Measurements from ENCODE around the gene TOB1.

TOB1 gene

DNA sequence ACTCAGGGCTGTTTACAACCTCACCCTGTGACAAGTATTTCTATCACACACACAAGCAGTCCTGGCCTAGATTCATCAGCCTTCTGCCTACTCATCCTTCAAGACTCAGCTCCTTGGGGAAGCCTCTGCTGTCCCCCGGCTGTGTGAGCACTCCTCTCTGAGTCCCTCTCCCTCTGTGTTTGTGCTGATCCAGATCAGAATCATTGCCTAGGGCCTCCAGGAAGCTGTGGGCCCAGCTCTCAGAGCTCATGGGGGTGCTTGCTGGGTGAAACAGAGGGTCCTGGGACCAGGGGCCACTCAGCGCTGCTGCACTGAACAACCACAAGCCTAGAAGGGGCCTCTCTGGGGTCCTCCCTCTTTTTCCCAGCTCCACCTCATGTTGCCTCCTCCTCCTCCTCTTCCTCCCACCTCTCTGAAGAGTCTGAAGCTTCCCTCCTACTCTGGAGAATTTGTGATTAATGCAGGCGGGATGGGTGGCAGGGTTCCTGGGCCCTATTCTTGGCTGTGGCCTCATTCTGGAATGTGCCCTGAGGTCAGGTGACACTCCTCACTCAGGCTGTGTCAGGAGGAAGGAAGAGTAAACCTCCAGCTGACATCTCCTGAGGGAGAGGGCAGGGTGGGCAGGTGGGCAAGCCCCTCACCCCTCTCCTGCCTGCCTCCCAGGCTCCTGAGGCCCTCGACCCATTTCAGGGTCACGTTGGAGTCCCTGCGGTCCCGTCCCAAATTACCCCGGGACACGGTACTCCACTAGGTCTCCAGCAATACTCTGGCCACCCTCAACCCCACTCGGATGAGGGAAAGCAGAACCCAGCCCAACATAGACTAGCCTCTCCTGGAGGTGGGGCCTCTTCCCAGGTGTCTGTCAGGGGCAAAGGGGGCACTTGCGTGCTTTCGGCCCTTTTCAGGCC lies 20.7 kb downstream of the TOB1 start:
- no peak for DNase-seq (ENCODE audit: low read depth, low spot score)

GRCh38 chr17:50844117-50844700 lies 21.9 kb downstream of the TOB1 start:
- no peak for DNase-seq (ENCODE audit: low read depth, low spot score)

DNA sequence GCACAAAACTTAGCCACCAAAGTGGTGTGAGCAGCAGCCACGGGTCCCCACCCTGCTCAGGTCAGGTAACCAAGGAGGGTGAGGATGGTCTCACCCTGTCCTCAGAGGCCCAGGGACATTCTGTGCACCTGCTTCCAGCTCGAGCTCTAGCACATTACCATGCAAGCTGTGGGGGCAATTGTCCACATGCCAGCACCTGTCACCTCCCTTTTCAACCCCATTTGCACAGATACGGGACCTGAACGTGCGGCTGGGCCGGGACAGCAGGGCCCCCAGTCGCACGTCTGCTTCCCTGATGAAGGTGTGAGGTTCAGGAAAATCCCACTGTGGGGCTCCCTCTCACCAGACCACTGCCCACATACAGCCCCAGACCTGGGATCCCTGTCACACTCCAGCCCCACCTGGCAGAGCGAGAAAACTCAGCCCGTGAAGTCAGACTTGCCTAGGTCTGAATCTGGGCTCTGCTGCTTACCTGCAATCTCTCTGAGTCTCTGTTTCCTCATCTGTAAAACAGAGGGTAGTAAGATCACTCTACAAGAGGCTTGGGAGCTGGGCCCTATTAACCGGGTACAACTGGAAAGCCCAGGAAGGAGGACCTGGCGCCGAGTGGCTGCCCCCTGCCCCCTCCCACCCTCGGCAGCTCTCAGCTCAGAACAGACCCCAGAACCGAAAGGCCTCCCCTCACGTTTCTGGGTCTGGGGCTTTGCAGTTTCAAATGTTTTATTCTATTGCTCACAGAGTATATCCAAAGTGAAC lies 22.8 kb downstream of the TOB1 start:
- no peak for DNase-seq (ENCODE audit: low read depth, low spot score)

- DNase-seq (ENCODE audit: low read depth, low spot score), result no peak
Measured at GRCh38 chr17:50842506-50843149, 23.5 kb downstream of the TOB1 start.

DNA sequence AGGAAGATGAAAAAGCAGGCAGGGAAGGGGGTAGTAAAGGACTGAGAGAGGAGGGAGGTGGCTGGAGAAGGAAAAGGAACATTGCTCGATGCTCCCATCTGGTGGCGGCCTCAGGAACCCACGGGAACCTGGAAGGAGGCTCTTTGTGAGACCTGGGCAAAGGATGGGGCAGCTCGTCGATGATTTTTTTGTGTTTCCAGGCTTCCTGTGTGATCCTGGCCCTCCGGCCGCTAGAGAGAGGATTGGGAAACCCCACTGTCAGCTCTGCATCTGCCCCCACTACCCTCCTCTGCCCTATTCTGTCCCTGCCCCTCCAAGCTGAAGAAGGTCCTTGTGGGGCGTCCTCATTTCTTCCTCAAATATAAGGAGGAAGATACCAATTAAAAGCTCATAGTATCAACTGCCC lies 24.2 kb downstream of the TOB1 start:
- DNase-seq (ENCODE audit: low read depth, low spot score), result no peak

DNA sequence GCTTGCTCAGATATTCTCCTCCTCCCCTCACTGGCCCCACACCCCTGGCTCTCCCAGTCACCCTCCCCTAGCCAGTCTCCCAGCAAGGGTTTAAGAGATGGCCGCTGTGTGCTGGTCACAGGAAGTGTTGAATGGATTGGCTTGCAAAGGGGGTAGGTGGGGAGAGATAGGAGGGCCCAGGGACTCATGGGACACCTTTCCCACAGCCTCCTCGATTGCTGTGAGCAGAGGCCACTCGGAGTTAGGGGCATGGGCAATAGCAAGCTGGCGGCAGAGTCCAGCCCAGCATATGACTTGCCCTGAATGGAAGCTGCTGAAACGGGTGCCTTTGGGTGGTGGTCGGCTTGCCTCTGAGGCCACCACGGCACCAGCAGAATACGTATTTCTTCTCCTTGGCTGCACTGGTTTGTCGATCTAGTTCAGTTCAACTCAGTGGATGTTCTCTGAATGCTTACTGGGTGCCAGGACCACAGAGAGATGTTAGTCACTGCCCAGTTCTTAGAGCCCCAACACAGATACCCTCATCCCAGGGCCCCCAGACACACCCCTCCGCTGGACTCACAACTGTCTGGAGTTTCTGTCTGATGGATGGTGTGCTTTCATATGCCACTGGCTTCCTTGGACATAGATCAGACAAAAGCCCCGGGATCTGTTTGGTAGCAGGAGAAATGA lies 24.7 kb downstream of the TOB1 start:
- DNase-seq (ENCODE audit: low read depth, low spot score), result no peak

DNA sequence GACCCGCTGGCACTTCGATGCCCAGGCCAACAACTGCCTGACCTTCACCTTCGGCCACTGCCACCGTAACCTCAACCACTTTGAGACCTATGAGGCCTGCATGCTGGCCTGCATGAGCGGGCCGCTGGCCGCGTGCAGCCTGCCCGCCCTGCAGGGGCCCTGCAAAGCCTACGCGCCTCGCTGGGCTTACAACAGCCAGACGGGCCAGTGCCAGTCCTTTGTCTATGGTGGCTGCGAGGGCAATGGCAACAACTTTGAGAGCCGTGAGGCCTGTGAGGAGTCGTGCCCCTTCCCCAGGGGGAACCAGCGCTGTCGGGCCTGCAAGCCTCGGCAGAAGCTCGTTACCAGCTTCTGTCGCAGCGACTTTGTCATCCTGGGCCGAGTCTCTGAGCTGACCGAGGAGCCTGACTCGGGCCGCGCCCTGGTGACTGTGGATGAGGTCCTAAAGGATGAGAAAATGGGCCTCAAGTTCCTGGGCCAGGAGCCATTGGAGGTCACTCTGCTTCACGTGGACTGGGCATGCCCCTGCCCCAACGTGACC lies 25.8 kb downstream of the TOB1 start:
- DNase-seq (ENCODE audit: low read depth, low spot score), result no peak

GRCh38 chr17:50839591-50840310 lies 26.4 kb downstream of the TOB1 start:
- no peak for DNase-seq (ENCODE audit: low read depth, low spot score)

GRCh38 chr17:50837980-50838954 lies 27.9 kb downstream of the TOB1 start:
- DNase-seq (ENCODE audit: low read depth, low spot score), result no peak

DNA sequence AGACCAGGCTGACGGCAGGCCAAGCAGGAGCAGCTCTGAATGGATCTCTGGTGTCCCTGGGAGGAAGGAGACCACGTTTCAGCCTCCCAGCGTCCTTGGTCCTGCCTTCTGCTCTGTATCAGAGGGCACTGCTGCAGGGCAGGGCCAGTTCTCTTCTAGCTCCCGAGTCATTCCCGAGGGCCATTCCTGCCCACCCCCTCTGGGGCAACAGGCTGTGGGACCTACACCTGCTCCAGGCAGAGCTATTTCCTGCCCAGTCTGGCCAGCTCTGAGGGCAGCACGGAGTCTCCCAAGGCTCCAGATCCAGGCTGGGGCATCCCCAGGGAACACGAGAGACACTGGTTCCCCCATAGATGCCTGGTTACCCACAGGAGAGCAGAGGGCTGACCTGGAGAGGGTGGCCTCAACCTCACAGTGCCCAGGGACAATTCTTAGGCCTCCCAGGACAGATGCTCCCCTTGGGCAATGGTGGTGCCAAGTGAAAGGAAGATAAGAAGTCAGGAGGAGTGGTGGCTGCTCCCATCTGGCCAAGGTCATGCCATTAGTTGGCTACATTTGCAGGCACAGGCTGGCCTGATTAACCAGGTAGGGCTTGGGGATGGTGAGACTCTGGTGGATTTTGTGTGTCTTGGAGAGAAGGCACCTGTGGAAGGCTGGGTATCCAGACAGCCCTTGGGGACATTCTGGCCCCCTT lies 28.7 kb downstream of the TOB1 start:
- no peak for DNase-seq (ENCODE audit: low read depth, low spot score)

DNA sequence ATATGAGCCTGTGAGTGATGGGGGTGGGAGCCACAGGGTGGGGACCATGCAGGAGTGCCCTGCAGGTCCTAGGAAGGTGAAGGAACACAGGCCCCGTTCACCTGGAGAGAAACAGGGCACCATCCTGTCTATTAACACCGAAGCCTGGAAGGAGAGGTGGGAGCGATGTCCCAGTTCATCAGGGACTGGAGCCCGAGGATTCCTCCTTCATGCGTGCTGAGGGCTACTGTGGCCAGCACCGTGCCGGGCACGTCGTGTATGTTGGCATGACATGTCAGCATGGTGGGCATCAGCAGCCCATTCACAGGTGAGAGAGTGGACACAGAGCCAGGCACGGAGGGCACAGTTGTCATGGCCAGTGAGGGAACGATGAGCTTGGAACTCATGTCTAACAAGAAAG lies 29.3 kb downstream of the TOB1 start:
- no peak for DNase-seq (ENCODE audit: low read depth, low spot score)

GRCh38 chr17:50835301-50836234 lies 30.6 kb downstream of the TOB1 start, which contains the start of gene WFIKKN2:
Gene WFIKKN2 (plus strand): TSS chr17:50835586. CDS start chr17:50835938, 352 bp downstream.
- no peak for DNase-seq (ENCODE audit: low read depth, low spot score)

DNA sequence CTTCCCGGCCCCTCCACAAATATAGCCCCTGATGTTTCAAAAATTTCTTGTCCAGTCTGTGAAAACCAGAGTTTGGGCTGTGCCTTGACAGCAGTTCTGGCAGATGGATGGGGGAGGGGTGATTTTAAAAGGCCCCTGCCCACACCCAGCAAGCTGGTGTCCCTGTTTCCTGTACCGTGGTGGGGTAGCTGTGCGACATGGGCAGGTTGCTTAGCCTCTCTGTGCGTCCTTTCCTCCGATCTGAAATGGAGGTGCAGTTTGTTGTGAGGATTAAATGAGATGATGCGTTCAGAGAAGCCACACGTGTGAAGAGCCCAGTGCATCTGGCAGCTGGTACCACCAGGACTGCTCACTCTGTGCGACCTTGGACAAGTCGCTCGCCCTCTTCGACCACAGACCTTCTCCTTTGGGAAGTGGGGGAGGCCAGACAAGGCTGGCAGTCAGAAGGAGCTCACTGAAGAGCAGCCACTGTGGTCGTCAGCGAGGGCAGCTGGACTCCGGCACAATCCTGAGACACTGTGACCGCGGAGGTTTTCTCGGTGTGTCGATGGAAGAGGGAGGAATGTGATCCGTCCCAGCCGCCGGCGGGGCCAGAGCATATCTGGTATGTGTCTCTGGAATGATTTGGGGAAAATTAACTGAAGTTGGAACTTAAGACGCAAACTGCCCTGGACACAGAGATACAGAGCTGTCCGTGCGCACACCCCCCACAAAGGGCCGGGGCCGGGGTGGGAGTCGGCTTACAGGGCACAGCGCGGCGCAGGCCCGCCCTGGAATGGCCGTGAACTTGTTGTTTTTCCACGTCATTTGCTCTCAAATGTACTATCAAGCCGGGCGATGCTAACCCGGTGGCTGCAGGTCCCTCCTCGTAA lies 31.5 kb downstream of the TOB1 start:
- DNase-seq (ENCODE audit: low read depth, low spot score), result no peak

GRCh38 chr17:50833510-50834428 lies 32.4 kb downstream of the TOB1 start:
- no peak for DNase-seq (ENCODE audit: low read depth, low spot score)

DNA sequence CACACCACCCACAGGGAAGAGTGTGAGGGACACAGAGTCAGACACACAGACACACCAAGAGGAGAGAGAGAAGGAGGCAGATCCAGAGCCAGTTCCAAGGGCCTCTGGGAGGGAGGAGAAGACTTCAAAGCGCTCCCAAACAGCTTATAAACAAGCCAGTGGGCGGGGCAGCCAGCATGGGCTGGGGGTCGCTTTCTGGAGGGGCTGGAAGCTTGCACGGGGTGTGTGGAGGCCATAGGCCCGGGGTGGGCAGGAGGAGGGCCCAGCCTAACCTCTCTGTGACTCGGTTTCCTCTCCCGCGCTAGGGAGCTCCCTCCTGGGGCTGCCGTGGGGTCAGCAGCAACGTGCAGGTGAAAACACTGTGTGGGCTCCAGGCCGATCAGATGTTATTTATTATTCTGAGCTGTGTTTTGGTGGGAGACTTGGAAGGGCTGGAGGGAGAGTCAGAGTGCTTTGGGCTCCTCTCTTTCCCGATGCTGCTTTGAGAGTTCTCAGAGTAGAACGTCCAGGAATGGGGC lies 33.2 kb downstream of the TOB1 start:
- no peak for DNase-seq (ENCODE audit: low read depth, low spot score)

All from activated naive CD8-positive, alpha-beta T cell treated with anti-CD3 and anti-CD28 coated beads, Interleukin-2, amount 50 U/mL, for 16 hours (primary cell).